Liver (tissue), 9 donors: ENCODE data around the gene MESD. TPM values are rescaled to one million over a fixed set of nuclear protein-coding genes. Genes with fewer than 3 reads are reported as not detected.

Experiments
- DNase-seq: peaks from one replicate; pipeline ENCODE4 v3.0.0-alpha.2; 2017; ENCODE audit warnings: low spot score
- H3K27ac ChIP-seq, 2 donors: one replicate each; pipeline ENCODE4 v1.7.0; 2013; ENCODE audit warnings: inconsistent platforms in 2 of 2, low read length in 2 of 2, control low read depth in 1 of 2, low read depth in 1 of 2, mild to moderate bottlenecking in 1 of 2
- H3K27me3 ChIP-seq, 4 donors: one replicate each; pipeline versions ENCODE4 v1.6.1 to v1.7.0; 2013; ENCODE audit warnings: low read length in 3 of 4, inconsistent platforms in 1 of 4, mild to moderate bottlenecking in 1 of 4, moderate library complexity in 1 of 4; ENCODE audit not compliant: control insufficient read depth in 4 of 4, insufficient read depth in 4 of 4
- H3K36me3 ChIP-seq, 4 donors: one replicate each; pipeline versions ENCODE4 v1.6.1 to v1.7.0; 2013; ENCODE audit warnings: low read length in 3 of 4, mild to moderate bottlenecking in 3 of 4, low read depth in 1 of 4, moderate library complexity in 1 of 4; ENCODE audit not compliant: control insufficient read depth in 4 of 4, insufficient read depth in 3 of 4
- H3K4me1 ChIP-seq, 4 donors: one replicate each; pipeline versions ENCODE4 v1.6.1 to v1.7.0; 2013; ENCODE audit warnings: low read length in 3 of 4, mild to moderate bottlenecking in 3 of 4, moderate library complexity in 1 of 4; ENCODE audit not compliant: control insufficient read depth in 4 of 4, insufficient read depth in 4 of 4
- H3K4me3 ChIP-seq, 3 donors: one replicate each; pipeline versions ENCODE4 v1.6.1 to v1.7.0; 2013; ENCODE audit warnings: low read length in 3 of 3, control low read depth in 1 of 3, low read depth in 1 of 3, mild to moderate bottlenecking in 1 of 3
- H3K9ac ChIP-seq, 2 donors: one replicate each; pipeline ENCODE4 v1.7.0; 2013; ENCODE audit warnings: low read length in 2 of 2, mild to moderate bottlenecking in 2 of 2, moderate library complexity in 2 of 2, control low read depth in 1 of 2, low read depth in 1 of 2
- H3K9me3 ChIP-seq, 4 donors: one replicate each; pipeline versions ENCODE4 v1.6.1 to v1.7.0; 2013; ENCODE audit warnings: low read length in 3 of 4; ENCODE audit not compliant: control insufficient read depth in 4 of 4
- ATF3 ChIP-seq: IDR thresholded peaks from 2 replicates; pipeline ENCODE4 v1.6.1; 2016; ENCODE audit warnings: antibody characterized with exemption
- EGR1 ChIP-seq, 2 donors: IDR thresholded peaks; 2 replicates each; pipeline ENCODE4 v1.6.1; 2016 to 2018; ENCODE audit warnings: antibody characterized with exemption in 2 of 2, low read depth in 2 of 2
- FOXA1 ChIP-seq: IDR thresholded peaks from 2 replicates; pipeline ENCODE4 v1.6.1; 2016; ENCODE audit warnings: antibody characterized with exemption
- FOXA2 ChIP-seq: IDR thresholded peaks from 2 replicates; pipeline ENCODE4 v1.6.1; 2016; ENCODE audit warnings: antibody characterized with exemption
- GABPA ChIP-seq, 2 donors: IDR thresholded peaks in 1 of 2; conservative IDR thresholded peaks in 1 of 2; 2 replicates each; pipeline ENCODE4 v1.6.1; 2016; ENCODE audit warnings: antibody characterized with exemption in 2 of 2, mild to moderate bottlenecking in 1 of 2, moderate library complexity in 1 of 2
- HNF4A ChIP-seq, 2 donors: conservative IDR thresholded peaks; 2 replicates each; pipeline ENCODE4 v1.6.1; 2016; ENCODE audit warnings: antibody characterized with exemption in 2 of 2, mild to moderate bottlenecking in 2 of 2
- HNF4G ChIP-seq: IDR thresholded peaks from 2 replicates; pipeline ENCODE4 v1.6.1; 2016; ENCODE audit warnings: antibody characterized with exemption
- JUND ChIP-seq, 2 donors: IDR thresholded peaks; 2 replicates each; pipeline ENCODE4 v1.6.1; 2016; ENCODE audit warnings: antibody characterized with exemption in 2 of 2
- MAX ChIP-seq: IDR thresholded peaks from 2 replicates; pipeline ENCODE4 v1.6.1; 2016; ENCODE audit warnings: antibody characterized with exemption
- NR2F2 ChIP-seq: IDR thresholded peaks from 2 replicates; pipeline ENCODE4 v1.6.1; 2016; ENCODE audit warnings: antibody characterized with exemption
- RAD21 ChIP-seq, 2 donors: IDR thresholded peaks; 2 replicates each; pipeline ENCODE4 v1.6.1; 2016; ENCODE audit warnings: antibody characterized with exemption in 2 of 2, mild to moderate bottlenecking in 2 of 2
- RXRA ChIP-seq, 2 donors: IDR thresholded peaks; 2 replicates each; pipeline ENCODE4 v1.6.1; 2017 to 2018; ENCODE audit warnings: antibody characterized with exemption in 2 of 2, mild to moderate bottlenecking in 1 of 2
- SP1 ChIP-seq: IDR thresholded peaks from 2 replicates; pipeline ENCODE4 v1.6.1; 2018; ENCODE audit warnings: antibody characterized with exemption, mild to moderate bottlenecking
- TAF1 ChIP-seq: conservative IDR thresholded peaks from 2 replicates; pipeline ENCODE4 v1.6.1; 2016; ENCODE audit warnings: antibody characterized with exemption, mild to moderate bottlenecking
- YY1 ChIP-seq: IDR thresholded peaks from 2 replicates; pipeline ENCODE4 v1.6.1; 2016; ENCODE audit warnings: antibody characterized with exemption, mild to moderate bottlenecking
- ZBTB33 ChIP-seq: IDR thresholded peaks from 2 replicates; pipeline ENCODE4 v1.6.1; 2016; ENCODE audit warnings: antibody characterized with exemption
- WGBS: extraction: QIAGEN DNeasy Blood & Tissue Kit; methylation state at CpG from one replicate; pipeline ENCODE4 v1.1.7; 2013; 5-methylcytosine and 5-hydroxymethylcytosine counted together
- polyA plus RNA-seq, 2 donors: library from polyadenylated mRNA; stranded (reverse) in 1 of 2; unstranded in 1 of 2; fragments of 200-250 nt in 1 of 2; fragments of >200 nt in 1 of 2; fragmentation: Nextera tagmentation in 1 of 2; extraction: Ambion mirVana in 1 of 2; gene quantifications; one replicate each; pipeline versions ENCODE4 v1.2.1 to v1.2.3, GENCODE V29; 2013 to 2015
- total RNA-seq, 2 donors: library from RNA; depleted of rRNA; stranded (reverse); fragments of >200 nt; gene quantifications; one replicate each; pipeline ENCODE4 v1.2.3, GENCODE V29; 2014
- TF ChIP-seq, protein P1 (sequence below): fragments of 150-350 bp; IDR thresholded peaks from 2 replicates; pipeline ENCODE4 v1.5.1; 2017; ENCODE audit warnings: improper control_type of control experiment, low read depth, low read length; ENCODE audit not compliant: missing input control
- TF ChIP-seq, protein P2 (sequence below): IDR thresholded peaks from 2 replicates; pipeline ENCODE4 v1.6.1; 2016; ENCODE audit warnings: antibody characterized with exemption, mild to moderate bottlenecking
- donor health status: healthy.
- donor health status: healthy.
- donor health status: healthy.
- donor health status: healthy.
- donor health status: healthy.

Gene MESD
- total and polyA plus RNA-seq, 4 donors = 15.3 to 24.0 (median 17.0) TPM

DNA sequence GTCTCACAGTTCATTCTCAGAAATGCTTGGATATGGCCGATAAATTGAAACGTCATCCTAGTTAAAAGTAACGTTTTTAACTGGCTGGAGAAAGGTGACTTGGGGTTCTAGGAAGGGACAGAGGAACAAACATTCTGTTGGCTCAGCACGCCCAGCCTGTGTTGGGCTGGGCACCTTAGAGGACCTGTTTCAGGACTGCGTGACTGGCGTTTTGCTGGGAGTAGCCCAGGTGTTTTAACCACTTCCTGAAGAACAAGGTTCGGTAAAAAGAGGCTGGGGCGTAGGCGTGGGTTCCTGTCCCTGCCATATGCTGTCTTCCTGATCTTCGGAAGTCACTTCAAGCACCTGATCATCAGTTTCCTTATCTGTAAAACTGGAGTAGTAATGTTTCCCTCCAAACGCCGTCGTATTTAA lies 10.0 kb upstream of the MESD start:
- DNase-seq = no peak
- Histone ChIP-seq H3K9ac (peak overlapping the region; percentile 17 to 53), H3K27ac (peak overlapping the region; percentile 94 to 95), H3K9me3 (no peaks in the 10 kb centered on the region), H3K4me3 (peak overlapping the region in 2 of 3 donors; percentile 76 to 94), H3K36me3 (no peaks in the 10 kb centered on the region), H3K4me1 (peaks cover 16 to 29% (median 23%) of the 10 kb centered on the region in 4 donors), H3K27me3 (no peaks in the 10 kb centered on the region)
- TF ChIP-seq EGR1 (IDR thresholded peaks at IDR 0.05; ENCODE audit: low read depth in 2 of 2) (no peak), MAX (no peak), SP1 (no peak), JUND (IDR thresholded peaks at IDR 0.05) (no peak), GABPA (IDR thresholded peaks at IDR 0.05 in 1 of 2, conservative IDR thresholded peaks at IDR 0.05 in 1 of 2) (no peak), NR2F2 (no peak), FOXA1 (no peak), YY1 (no peak), TAF1 (no peak), RAD21 (IDR thresholded peaks at IDR 0.05) (no peak), FOXA2 (no peak), HNF4A (conservative IDR thresholded peaks at IDR 0.05) (no peak), ZBTB33 (no peak), HNF4G (no peak), ATF3 (no peak), RXRA (IDR thresholded peaks at IDR 0.05) (no peak)
- TF ChIP-seq, protein P1, sequence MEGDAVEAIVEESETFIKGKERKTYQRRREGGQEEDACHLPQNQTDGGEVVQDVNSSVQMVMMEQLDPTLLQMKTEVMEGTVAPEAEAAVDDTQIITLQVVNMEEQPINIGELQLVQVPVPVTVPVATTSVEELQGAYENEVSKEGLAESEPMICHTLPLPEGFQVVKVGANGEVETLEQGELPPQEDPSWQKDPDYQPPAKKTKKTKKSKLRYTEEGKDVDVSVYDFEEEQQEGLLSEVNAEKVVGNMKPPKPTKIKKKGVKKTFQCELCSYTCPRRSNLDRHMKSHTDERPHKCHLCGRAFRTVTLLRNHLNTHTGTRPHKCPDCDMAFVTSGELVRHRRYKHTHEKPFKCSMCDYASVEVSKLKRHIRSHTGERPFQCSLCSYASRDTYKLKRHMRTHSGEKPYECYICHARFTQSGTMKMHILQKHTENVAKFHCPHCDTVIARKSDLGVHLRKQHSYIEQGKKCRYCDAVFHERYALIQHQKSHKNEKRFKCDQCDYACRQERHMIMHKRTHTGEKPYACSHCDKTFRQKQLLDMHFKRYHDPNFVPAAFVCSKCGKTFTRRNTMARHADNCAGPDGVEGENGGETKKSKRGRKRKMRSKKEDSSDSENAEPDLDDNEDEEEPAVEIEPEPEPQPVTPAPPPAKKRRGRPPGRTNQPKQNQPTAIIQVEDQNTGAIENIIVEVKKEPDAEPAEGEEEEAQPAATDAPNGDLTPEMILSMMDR = no peak
- TF ChIP-seq, protein P2, sequence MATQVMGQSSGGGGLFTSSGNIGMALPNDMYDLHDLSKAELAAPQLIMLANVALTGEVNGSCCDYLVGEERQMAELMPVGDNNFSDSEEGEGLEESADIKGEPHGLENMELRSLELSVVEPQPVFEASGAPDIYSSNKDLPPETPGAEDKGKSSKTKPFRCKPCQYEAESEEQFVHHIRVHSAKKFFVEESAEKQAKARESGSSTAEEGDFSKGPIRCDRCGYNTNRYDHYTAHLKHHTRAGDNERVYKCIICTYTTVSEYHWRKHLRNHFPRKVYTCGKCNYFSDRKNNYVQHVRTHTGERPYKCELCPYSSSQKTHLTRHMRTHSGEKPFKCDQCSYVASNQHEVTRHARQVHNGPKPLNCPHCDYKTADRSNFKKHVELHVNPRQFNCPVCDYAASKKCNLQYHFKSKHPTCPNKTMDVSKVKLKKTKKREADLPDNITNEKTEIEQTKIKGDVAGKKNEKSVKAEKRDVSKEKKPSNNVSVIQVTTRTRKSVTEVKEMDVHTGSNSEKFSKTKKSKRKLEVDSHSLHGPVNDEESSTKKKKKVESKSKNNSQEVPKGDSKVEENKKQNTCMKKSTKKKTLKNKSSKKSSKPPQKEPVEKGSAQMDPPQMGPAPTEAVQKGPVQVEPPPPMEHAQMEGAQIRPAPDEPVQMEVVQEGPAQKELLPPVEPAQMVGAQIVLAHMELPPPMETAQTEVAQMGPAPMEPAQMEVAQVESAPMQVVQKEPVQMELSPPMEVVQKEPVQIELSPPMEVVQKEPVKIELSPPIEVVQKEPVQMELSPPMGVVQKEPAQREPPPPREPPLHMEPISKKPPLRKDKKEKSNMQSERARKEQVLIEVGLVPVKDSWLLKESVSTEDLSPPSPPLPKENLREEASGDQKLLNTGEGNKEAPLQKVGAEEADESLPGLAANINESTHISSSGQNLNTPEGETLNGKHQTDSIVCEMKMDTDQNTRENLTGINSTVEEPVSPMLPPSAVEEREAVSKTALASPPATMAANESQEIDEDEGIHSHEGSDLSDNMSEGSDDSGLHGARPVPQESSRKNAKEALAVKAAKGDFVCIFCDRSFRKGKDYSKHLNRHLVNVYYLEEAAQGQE = no peak
- WGBS = 38% methylated on average over 13 of the region's 13 CpGs
